B cell (primary cell): Measurements from ENCODE around the gene IL17REL. TPM values are rescaled to one million over a fixed set of nuclear protein-coding genes. Genes with fewer than 3 reads are reported as not detected.

Experiments
- ATAC-seq: fragments of 200-7000 bp; cut with Tn5 transposase; one replicate; pipeline ENCODE4 v1.10.0; 2021; ENCODE audit warnings: low read depth, mild to moderate bottlenecking, moderate number of reproducible peaks, moderate library complexity
- CTCF ChIA-PET: fragments of 350-600 bp; sonication (Branson Sonifier 250); formaldehyde crosslinking; loops from one replicate; lab custom pipeline; 2021; ENCODE audit warnings: antibody characterized with exemption, inconsistent platforms; lab: Charles Lee
- POLR2A ChIA-PET: fragments of 350-600 bp; sonication (Branson Sonifier 250); formaldehyde crosslinking; loops from one replicate; lab custom pipeline; 2021; ENCODE audit warnings: antibody characterized with exemption; lab: Charles Lee
- DNase-seq: peaks from one replicate; pipeline ENCODE4 v3.0.0; 2013
- H2AFZ ChIP-seq: 2 replicates; pipeline ENCODE4 v1.6.1; 2012; ENCODE audit warnings: mild to moderate bottlenecking, low read depth, low read length; ENCODE audit not compliant: insufficient read depth, poor library complexity, severe bottlenecking
- H3K27ac ChIP-seq, 2 donors: 1 replicate in 1 of 2; 2 replicates in 1 of 2; pipeline ENCODE4 v1.5.1; 2012 to 2013; ENCODE audit warnings: low read length in 2 of 2, mild to moderate bottlenecking in 2 of 2, moderate library complexity in 1 of 2
- H3K27me3 ChIP-seq, 4 experiments: fragments of 200-600 bp in 1 of 4; sonication (generic) in 1 of 4; replicated peaks in 1 of 4; 1 replicate in 2 of 4; 2 replicates in 2 of 4; pipeline versions ENCODE4 v1.6.1 to v1.7.0; 2013 to 2016; ENCODE audit warnings: low read length in 3 of 4, mild to moderate bottlenecking in 2 of 4, mixed read lengths in 1 of 4, moderate library complexity in 1 of 4; ENCODE audit not compliant: insufficient read depth in 4 of 4, control insufficient read depth in 3 of 4; ENCODE audit errors: control extremely low read depth in 1 of 4
- H3K36me3 ChIP-seq, 2 experiments: replicated peaks in 1 of 2; 1 replicate in 1 of 2; 2 replicates in 1 of 2; pipeline versions ENCODE4 v1.6.1 to v1.7.1; 2013; ENCODE audit warnings: low read length in 1 of 2; ENCODE audit not compliant: insufficient read depth in 2 of 2, control insufficient read depth in 1 of 2; ENCODE audit errors: control extremely low read depth in 1 of 2, extremely low read depth in 1 of 2
- H3K4me1 ChIP-seq, 2 donors: fragments of 200-600 bp in 1 of 2; sonication (generic) in 1 of 2; 1 replicate in 1 of 2; 2 replicates in 1 of 2; pipeline versions ENCODE4 v1.5.1 to v1.6.1; 2013 to 2017; ENCODE audit warnings: low read length in 2 of 2; ENCODE audit not compliant: control insufficient read depth in 2 of 2, insufficient read depth in 2 of 2
- H3K4me2 ChIP-seq: replicated peaks from 2 replicates; pipeline ENCODE3; 2012; ENCODE audit warnings: mild to moderate bottlenecking, low read depth, low read length; ENCODE audit not compliant: poor library complexity, severe bottlenecking
- H3K4me3 ChIP-seq, 5 experiments: fragments of 200-600 bp in 1 of 5; sonication (generic) in 1 of 5; 1 replicate in 3 of 5; 2 replicates in 2 of 5; pipeline versions ENCODE4 v1.5.1 to v1.7.0; 2011 to 2016; ENCODE audit warnings: low read length in 4 of 5, mild to moderate bottlenecking in 4 of 5, low read depth in 2 of 5, control low read depth in 1 of 5, moderate library complexity in 1 of 5; ENCODE audit not compliant: insufficient read depth in 1 of 5; ENCODE audit errors: control extremely low read depth in 1 of 5, extremely low read depth in 1 of 5
- H3K79me2 ChIP-seq: fragments of 200-600 bp; sonication (generic); one replicate; pipeline ENCODE4 v1.6.0; 2016; ENCODE audit warnings: low read length; ENCODE audit not compliant: control insufficient read depth, insufficient read depth
- H3K9ac ChIP-seq: fragments of 200-600 bp; sonication (generic); 2 replicates; pipeline ENCODE4 v1.6.1; 2017; ENCODE audit warnings: mild to moderate bottlenecking, low read length, moderate library complexity
- H3K9me3 ChIP-seq, 3 donors: one replicate each; pipeline versions ENCODE4 v1.6.1 to v1.7.1; 2013; ENCODE audit warnings: low read length in 2 of 3; ENCODE audit not compliant: control insufficient read depth in 2 of 3, insufficient read depth in 1 of 3; ENCODE audit errors: control extremely low read depth in 1 of 3
- H4K20me1 ChIP-seq: 2 replicates; pipeline ENCODE4 v1.6.0; 2012; ENCODE audit warnings: mild to moderate bottlenecking, low read length; ENCODE audit not compliant: insufficient read depth, control insufficient read depth, poor library complexity, severe bottlenecking
- H3K27ac Mint-ChIP-seq: one replicate; pipeline ENCODE4 v1.8.0; 2021; ENCODE audit warnings: mixed read lengths
- H3K27me3 Mint-ChIP-seq: one replicate; pipeline ENCODE4 v1.8.0; 2021; ENCODE audit warnings: mixed read lengths
- H3K4me1 Mint-ChIP-seq: one replicate; pipeline ENCODE4 v1.8.0; 2021; ENCODE audit warnings: mixed read lengths
- H3K4me3 Mint-ChIP-seq: one replicate; pipeline ENCODE4 v1.8.0; 2021; ENCODE audit warnings: mixed read lengths
- H3K9me3 Mint-ChIP-seq: one replicate; pipeline ENCODE4 v1.8.0; 2022; ENCODE audit warnings: mixed read lengths; ENCODE audit not compliant: insufficient read depth
- CTCF ChIP-seq: fragments of 200-600 bp; IDR thresholded peaks from one replicate; pipeline ENCODE4 v1.8.0; 2022; ENCODE audit warnings: antibody characterized with exemption, mild to moderate bottlenecking
- EZH2 ChIP-seq: IDR thresholded peaks from 2 replicates; pipeline ENCODE4 v1.6.1; 2012; ENCODE audit warnings: borderline replicate concordance, low read depth, mild to moderate bottlenecking, moderate library complexity, low read length; ENCODE audit not compliant: insufficient read depth, poor library complexity, severe bottlenecking
- WGBS: methylation state at CpG from one replicate; pipeline ENCODE4 v1.1.5; 2013; ENCODE audit warnings: missing lambda C conversion rate; ENCODE audit not compliant: insufficient coverage; 5-methylcytosine and 5-hydroxymethylcytosine counted together
- intact Hi-C: fragments of 100-400 bp; cut with micrococcal nuclease; formaldehyde crosslinking; loops from one replicate; pipeline ENCODE4 v1.10.0; 2022
- polyA plus RNA-seq: library from polyadenylated mRNA; depleted of rRNA; stranded (reverse); fragments of >200 nt; gene quantifications from 2 replicates; pipeline ENCODE4 v1.2.3, GENCODE V29; 2012
- total RNA-seq, 2 donors: library from RNA; stranded (reverse); fragments of 120-200 nt in 1 of 2; gene quantifications; 1 replicate in 1 of 2; 2 replicates in 1 of 2; pipeline versions ENCODE4 v1.2.3 to v1.2.4, GENCODE V29; 2013 to 2022

IL17REL gene
- total and polyA plus RNA-seq, 2 donors (not counting 1 experiment from before 2014, with no cell fraction given) = 0.09 to 0.10 TPM

- H3K27ac Mint-ChIP-seq = no peak overlapping the region
- Histone ChIP-seq H3K4me3 (no peak overlapping the region), H3K4me2 (peak overlapping the region; percentile 98), H3K9ac (no peak overlapping the region), H3K27ac (no peak overlapping the region), H3K4me1 (peaks cover 38 to 52% of the 10 kb centered on the region in 2 donors), H4K20me1 (peaks cover 15% of the 10 kb centered on the region), H3K9me3 (no peaks in the 10 kb centered on the region), H3K27me3 (no peaks in the 10 kb centered on the region), H3K79me2 (peaks cover 6% of the 10 kb centered on the region), H2AFZ (no peak overlapping the region), H3K36me3 (peaks cover 0 to 3% of the 10 kb centered on the region in 2 experiments)
- H3K9me3 Mint-ChIP-seq = no peaks in the 10 kb centered on the region
- peaks cover 36% of the 10 kb centered on the region for H3K4me1 Mint-ChIP-seq
- ATAC-seq (no peak), DNase-seq (peak; percentile 28)
- CTCF ChIA-PET = interaction anchor here (1.2 to 2.5 kb wide), 2 partner anchors 9 to 42 kb away, joined by 3 to 14 read pairs; no protein-coding TSS in a partner anchor
- intact Hi-C loops = loop anchor here (5.0 kb wide), 2 partner anchors 120 to 205 kb away; partner anchors contain the start of gene ZBED4
- 43% methylated on average over 33 of the region's 45 CpGs for WGBS
- H3K27me3 Mint-ChIP-seq = no peaks in the 10 kb centered on the region
- no peak overlapping the region for H3K4me3 Mint-ChIP-seq
- TF ChIP-seq EZH2 = no peak
- no peak for TF ChIP-seq CTCF
- POLR2A ChIA-PET = interaction anchor here (0.7 to 3.3 kb wide), 4 partner anchors 11 to 48 kb away, joined by 5 to 43 read pairs (median 24); partner anchors contain the start of gene PIM3
Observed at GRCh38 chr22:49972163-49973017, 40.2 kb downstream of the IL17REL start.
